Measurements from ENCODE around the gene TRIM66. TPM values are rescaled to one million over a fixed set of nuclear protein-coding genes. Genes with fewer than 3 reads are reported as not detected.

TRIM66 gene
- total RNA-seq, 4 donors from 2014 or later, result 11.7 to 19.7 (median 14.3) TPM

GRCh38 chr11:8729837-8730696, 47.6 kb upstream of the TRIM66 start:
- 89 to 100% methylated on average over 2 to 38 of the region's 38 CpGs for WGBS, 2 donors (ENCODE audit: low coverage in 1 of 2)
- intact Hi-C loops (cut with DNase I; ENCODE audit: low total_unique reads) (no loop called here), in situ Hi-C loops (cut with MboI; ENCODE audit: low pct_ligation_motif_present in 1 of 4, low pct_unique_long_range_greater_than_20kb in 1 of 4, low sequenced_read_pairs in 3 of 4) (no loop called here)
- Histone ChIP-seq H3K27me3 (no peaks in the 10 kb centered on the region), H3K4me1 (peaks cover 28 to 62% (median 34%) of the 10 kb centered on the region in 4 donors), H3K9me3 (no peaks in the 10 kb centered on the region), H3K36me3 (no peaks in the 10 kb centered on the region), H3K27ac (peak overlapping the region; percentile 63 to 93 (median 65)), H3K4me3 (no peak overlapping the region)
- no peak for DNase-seq
- TF ChIP-seq POLR2AphosphoS5 (IDR thresholded peaks at IDR 0.05), result no peak
- TF ChIP-seq EP300 (IDR thresholded peaks at IDR 0.05; ENCODE audit: low read depth), result no peak
- TF ChIP-seq, protein P1, sequence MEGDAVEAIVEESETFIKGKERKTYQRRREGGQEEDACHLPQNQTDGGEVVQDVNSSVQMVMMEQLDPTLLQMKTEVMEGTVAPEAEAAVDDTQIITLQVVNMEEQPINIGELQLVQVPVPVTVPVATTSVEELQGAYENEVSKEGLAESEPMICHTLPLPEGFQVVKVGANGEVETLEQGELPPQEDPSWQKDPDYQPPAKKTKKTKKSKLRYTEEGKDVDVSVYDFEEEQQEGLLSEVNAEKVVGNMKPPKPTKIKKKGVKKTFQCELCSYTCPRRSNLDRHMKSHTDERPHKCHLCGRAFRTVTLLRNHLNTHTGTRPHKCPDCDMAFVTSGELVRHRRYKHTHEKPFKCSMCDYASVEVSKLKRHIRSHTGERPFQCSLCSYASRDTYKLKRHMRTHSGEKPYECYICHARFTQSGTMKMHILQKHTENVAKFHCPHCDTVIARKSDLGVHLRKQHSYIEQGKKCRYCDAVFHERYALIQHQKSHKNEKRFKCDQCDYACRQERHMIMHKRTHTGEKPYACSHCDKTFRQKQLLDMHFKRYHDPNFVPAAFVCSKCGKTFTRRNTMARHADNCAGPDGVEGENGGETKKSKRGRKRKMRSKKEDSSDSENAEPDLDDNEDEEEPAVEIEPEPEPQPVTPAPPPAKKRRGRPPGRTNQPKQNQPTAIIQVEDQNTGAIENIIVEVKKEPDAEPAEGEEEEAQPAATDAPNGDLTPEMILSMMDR (IDR thresholded peaks at IDR 0.05), result no peak
- no peak for TF ChIP-seq POLR2A (IDR thresholded peaks at IDR 0.05)

GRCh38 chr11:8729067-8729466, 46.6 kb upstream of the TRIM66 start:
- intact Hi-C loops (cut with DNase I; ENCODE audit: low total_unique reads), result no loop called here
- H3K9me3 ChIP-seq, result no peaks in the 10 kb centered on the region
- no peak overlapping the region for H3K4me3 ChIP-seq
- no peaks in the 10 kb centered on the region for H3K27me3 ChIP-seq
- H3K4me1 ChIP-seq, result peaks cover 25 to 68% (median 40%) of the 10 kb centered on the region in 4 donors
- no peaks in the 10 kb centered on the region for H3K36me3 ChIP-seq
- TF ChIP-seq, protein P1 (IDR thresholded peaks at IDR 0.05), result no peak
- TF ChIP-seq POLR2A (IDR thresholded peaks at IDR 0.05), result no peak
- TF ChIP-seq POLR2AphosphoS5 (IDR thresholded peaks at IDR 0.05), result no peak
- TF ChIP-seq EP300 (IDR thresholded peaks at IDR 0.05; ENCODE audit: low read depth), result no peak
- DNase-seq, result no peak
- in situ Hi-C loops (cut with MboI; ENCODE audit: low pct_ligation_motif_present in 1 of 4, low pct_unique_long_range_greater_than_20kb in 1 of 4, low sequenced_read_pairs in 3 of 4), result no loop called here
- peak overlapping the region; percentile 63 to 93 (median 65) for H3K27ac ChIP-seq
- 60 to 79% methylated on average over 5 to 6 of the region's 6 CpGs for WGBS, 2 donors (ENCODE audit: low coverage in 1 of 2)

DNA sequence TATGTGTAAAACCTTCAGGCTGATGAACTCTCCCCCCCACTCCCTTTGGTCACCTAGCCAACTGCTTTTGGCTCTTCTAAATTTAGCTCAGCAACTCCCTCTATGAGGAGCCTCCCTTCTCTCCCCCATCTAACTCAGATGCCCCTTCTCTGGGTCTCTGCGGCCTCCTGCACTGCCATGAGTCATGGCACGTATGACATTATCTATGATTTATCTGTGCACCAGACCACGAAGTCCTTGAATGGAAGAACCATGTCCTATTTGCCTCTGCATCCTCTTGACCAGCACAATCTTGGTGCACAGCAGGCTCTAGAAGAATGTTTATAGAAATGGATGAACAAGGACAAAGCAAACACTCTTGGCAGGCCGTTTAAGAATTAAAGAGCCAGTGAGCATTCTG, 46.1 kb upstream of the TRIM66 start:
- no peaks in the 10 kb centered on the region for H3K9me3 ChIP-seq
- 43% methylated on average over 4 of the region's 4 CpGs; no CpG with 5 or more reads in 1 of the 2 donors for WGBS, 2 donors (ENCODE audit: low coverage in 1 of 2)
- no peak overlapping the region for H3K4me3 ChIP-seq
- intact Hi-C loops (cut with DNase I; ENCODE audit: low total_unique reads) (no loop called here), in situ Hi-C loops (cut with MboI; ENCODE audit: low pct_ligation_motif_present in 1 of 4, low pct_unique_long_range_greater_than_20kb in 1 of 4, low sequenced_read_pairs in 3 of 4) (no loop called here)
- H3K27ac ChIP-seq, result peak overlapping the region; percentile 63 to 93 (median 65)
- no peaks in the 10 kb centered on the region for H3K36me3 ChIP-seq
- H3K27me3 ChIP-seq, result no peaks in the 10 kb centered on the region
- H3K4me1 ChIP-seq, result peaks cover 20 to 66% (median 35%) of the 10 kb centered on the region in 4 donors
- no peak for DNase-seq
- TF ChIP-seq, protein P1 (IDR thresholded peaks at IDR 0.05), result no peak
- TF ChIP-seq POLR2AphosphoS5 (IDR thresholded peaks at IDR 0.05) (no peak), EP300 (IDR thresholded peaks at IDR 0.05; ENCODE audit: low read depth) (no peak), POLR2A (IDR thresholded peaks at IDR 0.05) (no peak)

GRCh38 chr11:8726395-8726794, 43.9 kb upstream of the TRIM66 start:
- H3K27ac ChIP-seq, result peak overlapping the region; percentile 63 to 93 (median 65)
- H3K36me3 ChIP-seq, result no peaks in the 10 kb centered on the region
- WGBS, 2 donors (ENCODE audit: low coverage in 1 of 2), result 89% methylated on average over 4 of the region's 4 CpGs; no CpG with 5 or more reads in 1 of the 2 donors
- H3K4me1 ChIP-seq, result peaks cover 20 to 67% (median 38%) of the 10 kb centered on the region in 4 donors
- no peaks in the 10 kb centered on the region for H3K9me3 ChIP-seq
- DNase-seq, result no peak
- no peak overlapping the region for H3K4me3 ChIP-seq
- intact Hi-C loops (cut with DNase I; ENCODE audit: low total_unique reads), result no loop called here
- in situ Hi-C loops (cut with MboI; ENCODE audit: low pct_ligation_motif_present in 1 of 4, low pct_unique_long_range_greater_than_20kb in 1 of 4, low sequenced_read_pairs in 3 of 4), result no loop called here
- no peak for TF ChIP-seq POLR2A (IDR thresholded peaks at IDR 0.05)
- TF ChIP-seq EP300 (IDR thresholded peaks at IDR 0.05; ENCODE audit: low read depth), result no peak
- TF ChIP-seq, protein P1 (IDR thresholded peaks at IDR 0.05), result no peak
- TF ChIP-seq POLR2AphosphoS5 (IDR thresholded peaks at IDR 0.05), result no peak
- H3K27me3 ChIP-seq, result no peaks in the 10 kb centered on the region
